HEK293 (cell line): Measurements from ENCODE around the gene ANKRD33.

Experiments used
- CTCF ChIA-PET: fragments of 350-600 bp; formaldehyde crosslinking; extraction: SDS; loops from one replicate; lab custom pipeline; 2021; ENCODE audit warnings: antibody characterized with exemption; lab: Yijun Ruan, JAX
- POLR2A ChIA-PET: fragments of 300-600 bp; formaldehyde crosslinking; extraction: SDS; loops from one replicate; lab custom pipeline; 2020; ENCODE audit warnings: antibody characterized with exemption, inconsistent platforms; lab: Yijun Ruan, JAX
- H3K27ac ChIP-seq: fragments of 200-500 bp; sonication (Bioruptor generic); 2 replicates; pipeline ENCODE4 v1.5.1; 2014; ENCODE audit warnings: low read depth, low read length, control low read depth, inconsistent platforms; ENCODE audit errors: extremely low read depth
- H3K36me3 ChIP-seq, 2 experiments: fragments of 200-500 bp in 1 of 2; sonication (Bioruptor generic) in 1 of 2; 1 replicate in 1 of 2; 2 replicates in 1 of 2; pipeline ENCODE4 v1.5.1; 2014 to 2017; ENCODE audit warnings: inconsistent platforms in 2 of 2, low read length in 2 of 2; ENCODE audit not compliant: control insufficient read depth in 2 of 2, insufficient read depth in 1 of 2
- H3K4me1 ChIP-seq: fragments of 200-500 bp; sonication (Bioruptor generic); 2 replicates; pipeline ENCODE4 v1.5.1; 2014; ENCODE audit warnings: mild to moderate bottlenecking, low read length, inconsistent platforms; ENCODE audit not compliant: control insufficient read depth, insufficient read depth
- H3K4me3 ChIP-seq: 2 replicates; pipeline ENCODE4 v1.5.1; 2011; ENCODE audit warnings: low read depth, mild to moderate bottlenecking, control low read depth, low read length, moderate library complexity
- H3K9me3 ChIP-seq: fragments of 200-500 bp; sonication (Bioruptor generic); 2 replicates; pipeline ENCODE4 v1.5.1; 2014; ENCODE audit warnings: low read depth, low read length, inconsistent platforms; ENCODE audit not compliant: control insufficient read depth, insufficient read depth
- BCL11A ChIP-seq: fragments of 450-650 bp; formaldehyde crosslinking; IDR thresholded peaks from 2 replicates; pipeline ENCODE4 v1.5.1; 2016; ENCODE audit warnings: low read depth, missing biosample characterization, missing genetic modification characterization
- EGR2 ChIP-seq: fragments of 450-650 bp; formaldehyde crosslinking; IDR thresholded peaks from 2 replicates; pipeline ENCODE4 v1.5.1; 2016; ENCODE audit warnings: low read depth, missing biosample characterization, missing genetic modification characterization
- GFI1B ChIP-seq: fragments of 450-650 bp; formaldehyde crosslinking; IDR thresholded peaks from 2 replicates; pipeline ENCODE4 v1.5.1; 2016; ENCODE audit warnings: missing biosample characterization, missing genetic modification characterization
- HOXC10 ChIP-seq: sonication (generic); formaldehyde crosslinking; IDR thresholded peaks from 2 replicates; pipeline ENCODE4 v1.8.1; 2023; ENCODE audit warnings: mild to moderate bottlenecking, missing genetic modification reagents
- KLF1 ChIP-seq: fragments of 450-650 bp; formaldehyde crosslinking; IDR thresholded peaks from 2 replicates; pipeline ENCODE4 v1.5.1; 2016; ENCODE audit warnings: missing biosample characterization, missing genetic modification characterization
- RBAK ChIP-seq: fragments of 450-650 bp; formaldehyde crosslinking; IDR thresholded peaks from 2 replicates; pipeline ENCODE4 v1.5.1; 2016; ENCODE audit warnings: missing biosample characterization, missing genetic modification characterization
- SP3 ChIP-seq: fragments of 450-650 bp; formaldehyde crosslinking; IDR thresholded peaks from 2 replicates; pipeline ENCODE4 v1.5.1; 2016; ENCODE audit warnings: missing biosample characterization, missing genetic modification characterization
- SP7 ChIP-seq: fragments of 450-650 bp; formaldehyde crosslinking; IDR thresholded peaks from 2 replicates; pipeline ENCODE4 v1.5.1; 2016; ENCODE audit warnings: missing biosample characterization, missing genetic modification characterization
- ZEB2 ChIP-seq: fragments of 450-650 bp; formaldehyde crosslinking; IDR thresholded peaks from 2 replicates; pipeline ENCODE4 v1.5.1; 2016; ENCODE audit warnings: missing biosample characterization, missing genetic modification characterization
- ZFHX2 ChIP-seq: fragments of 450-650 bp; formaldehyde crosslinking; conservative IDR thresholded peaks from 2 replicates; pipeline ENCODE4 v1.5.1; 2016; ENCODE audit warnings: missing biosample characterization, missing genetic modification characterization
- ZNF19 ChIP-seq: fragments of 450-650 bp; formaldehyde crosslinking; IDR thresholded peaks from 2 replicates; pipeline ENCODE4; 2016; ENCODE audit warnings: missing biosample characterization, missing genetic modification characterization, low read depth
- ZNF529 ChIP-seq: fragments of 450-650 bp; formaldehyde crosslinking; IDR thresholded peaks from 2 replicates; pipeline ENCODE4 v1.5.1; 2017; ENCODE audit warnings: missing genetic modification characterization, missing biosample characterization; ENCODE audit not compliant: insufficient replicate concordance
- ZNF530 ChIP-seq: fragments of 450-650 bp; formaldehyde crosslinking; IDR thresholded peaks from 2 replicates; pipeline ENCODE4 v1.5.1; 2016; ENCODE audit warnings: low read depth, missing biosample characterization, missing genetic modification characterization
- ZNF560 ChIP-seq: fragments of 450-650 bp; formaldehyde crosslinking; IDR thresholded peaks from 2 replicates; pipeline ENCODE4 v1.5.1; 2017; ENCODE audit warnings: missing biosample characterization, missing genetic modification characterization, borderline replicate concordance
- ZNF596 ChIP-seq: fragments of 450-650 bp; IDR thresholded peaks from 2 replicates; pipeline ENCODE4 v1.5.0; 2018; ENCODE audit warnings: missing biosample characterization, mild to moderate bottlenecking, missing genetic modification characterization, moderate library complexity
- ZNF623 ChIP-seq: fragments of 450-650 bp; formaldehyde crosslinking; IDR thresholded peaks from 2 replicates; pipeline ENCODE4 v1.5.1; 2016; ENCODE audit warnings: missing biosample characterization, missing genetic modification characterization
- ZSCAN16 ChIP-seq: fragments of 450-650 bp; formaldehyde crosslinking; IDR thresholded peaks from 2 replicates; pipeline ENCODE4 v1.5.1; 2016; ENCODE audit warnings: missing biosample characterization, missing genetic modification characterization
- TF ChIP-seq, protein P1 (sequence below): fragments of 450-650 bp; formaldehyde crosslinking; IDR thresholded peaks from 2 replicates; pipeline ENCODE4 v1.5.1; 2016; ENCODE audit warnings: missing biosample characterization, missing genetic modification characterization
- TF ChIP-seq, protein P2 (sequence below): fragments of 450-650 bp; IDR thresholded peaks from 2 replicates; pipeline ENCODE4 v1.5.1; 2018; ENCODE audit warnings: missing biosample characterization, mild to moderate bottlenecking, missing genetic modification characterization
- TF ChIP-seq, protein P3 (sequence below): fragments of 450-650 bp; formaldehyde crosslinking; IDR thresholded peaks from 2 replicates; pipeline ENCODE4 v1.5.1; 2016; ENCODE audit warnings: missing biosample characterization, missing genetic modification characterization
- TF ChIP-seq, protein P4 (sequence below): fragments of 450-650 bp; formaldehyde crosslinking; IDR thresholded peaks from 2 replicates; pipeline ENCODE4 v1.5.1; 2016; ENCODE audit warnings: missing biosample characterization, missing genetic modification characterization
- TF ChIP-seq, protein P5 (sequence below): fragments of 450-650 bp; formaldehyde crosslinking; IDR thresholded peaks from 2 replicates; pipeline ENCODE4 v1.5.1; 2016; ENCODE audit warnings: missing biosample characterization, missing genetic modification characterization, borderline replicate concordance

The ANKRD33 gene

DNA sequence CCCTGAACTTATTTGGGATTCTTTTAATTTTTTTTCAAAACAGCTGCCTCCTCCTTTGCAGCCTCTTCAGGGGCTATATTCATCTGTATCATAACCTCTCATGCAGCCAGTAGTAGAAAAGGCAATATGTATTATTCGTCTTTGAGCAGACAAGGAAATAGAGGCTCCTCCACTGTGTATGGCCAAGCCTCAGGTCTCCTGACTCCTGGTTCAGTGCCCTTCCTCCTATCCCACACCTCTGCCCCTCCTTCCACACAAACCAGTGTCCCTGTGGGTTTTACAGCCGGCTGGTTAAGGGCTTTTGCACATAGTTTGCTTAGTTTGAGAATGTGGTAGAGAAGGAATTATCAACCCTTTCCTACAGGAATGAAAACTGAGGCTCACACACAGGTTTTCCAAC is 10.6 kb downstream of the ANKRD33 start:
- Histone ChIP-seq H3K4me3 (no peak overlapping the region), H3K9me3 (no peaks in the 10 kb centered on the region), H3K36me3 (no peaks in the 10 kb centered on the region), H3K27ac (no peak overlapping the region), H3K4me1 (no peaks in the 10 kb centered on the region)
- TF ChIP-seq ZNF560 (tag by site-specific recombination) = no peak
- POLR2A ChIA-PET = interaction anchor here (0.7 kb wide), 1 partner anchor 13 kb away, joined by 3 read pairs; no protein-coding TSS in a partner anchor
- CTCF ChIA-PET = interaction anchor here (0.8 to 2.1 kb wide), 4 partner anchors 23 to 123 kb away, joined by 4 to 7 read pairs (median 4); no protein-coding TSS in a partner anchor

DNA sequence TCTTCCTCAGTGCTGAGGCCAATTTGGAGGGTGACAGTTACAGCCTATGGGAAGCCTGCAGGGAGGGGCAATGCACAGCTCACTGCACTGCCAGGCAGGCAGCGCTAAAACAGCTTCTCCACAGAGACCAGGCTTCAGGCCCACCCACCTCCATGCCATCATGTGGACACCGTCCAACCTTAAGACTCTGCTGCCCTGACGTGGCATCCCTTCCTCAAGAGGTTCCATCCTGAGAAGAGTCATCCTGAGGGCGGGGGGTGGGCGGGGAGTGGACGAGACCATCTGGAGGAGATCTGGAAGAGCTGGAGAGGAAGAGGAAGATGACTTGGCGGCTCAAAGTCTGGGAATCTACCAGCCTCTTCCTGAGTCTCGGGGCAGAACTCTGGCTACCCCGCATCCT is 11.0 kb downstream of the ANKRD33 start:
- H3K9me3 ChIP-seq = no peaks in the 10 kb centered on the region
- H3K36me3 ChIP-seq = no peaks in the 10 kb centered on the region
- TF ChIP-seq, protein P1, sequence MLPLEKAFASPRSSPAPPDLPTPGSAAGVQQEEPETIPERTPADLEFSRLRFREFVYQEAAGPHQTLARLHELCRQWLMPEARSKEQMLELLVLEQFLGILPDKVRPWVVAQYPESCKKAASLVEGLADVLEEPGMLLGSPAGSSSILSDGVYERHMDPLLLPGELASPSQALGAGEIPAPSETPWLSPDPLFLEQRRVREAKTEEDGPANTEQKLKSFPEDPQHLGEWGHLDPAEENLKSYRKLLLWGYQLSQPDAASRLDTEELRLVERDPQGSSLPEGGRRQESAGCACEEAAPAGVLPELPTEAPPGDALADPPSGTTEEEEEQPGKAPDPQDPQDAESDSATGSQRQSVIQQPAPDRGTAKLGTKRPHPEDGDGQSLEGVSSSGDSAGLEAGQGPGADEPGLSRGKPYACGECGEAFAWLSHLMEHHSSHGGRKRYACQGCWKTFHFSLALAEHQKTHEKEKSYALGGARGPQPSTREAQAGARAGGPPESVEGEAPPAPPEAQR (tag by site-specific recombination) = no peak
- TF ChIP-seq BCL11A (tag by site-specific recombination) (no peak), ZFHX2 (tag by site-specific recombination) (peak; percentile 40; the same call in 1 of the 2 replicates), HOXC10 (CRISPR knock-in tag) (no peak), ZEB2 (no peak), SP3 (tag by site-specific recombination) (no peak), RBAK (no peak), EGR2 (peak; percentile 70), GFI1B (tag by site-specific recombination) (no peak), ZNF623 (no peak), ZNF19 (tag by site-specific recombination) (no peak), KLF1 (tag by site-specific recombination) (no peak)
- TF ChIP-seq, protein P2, sequence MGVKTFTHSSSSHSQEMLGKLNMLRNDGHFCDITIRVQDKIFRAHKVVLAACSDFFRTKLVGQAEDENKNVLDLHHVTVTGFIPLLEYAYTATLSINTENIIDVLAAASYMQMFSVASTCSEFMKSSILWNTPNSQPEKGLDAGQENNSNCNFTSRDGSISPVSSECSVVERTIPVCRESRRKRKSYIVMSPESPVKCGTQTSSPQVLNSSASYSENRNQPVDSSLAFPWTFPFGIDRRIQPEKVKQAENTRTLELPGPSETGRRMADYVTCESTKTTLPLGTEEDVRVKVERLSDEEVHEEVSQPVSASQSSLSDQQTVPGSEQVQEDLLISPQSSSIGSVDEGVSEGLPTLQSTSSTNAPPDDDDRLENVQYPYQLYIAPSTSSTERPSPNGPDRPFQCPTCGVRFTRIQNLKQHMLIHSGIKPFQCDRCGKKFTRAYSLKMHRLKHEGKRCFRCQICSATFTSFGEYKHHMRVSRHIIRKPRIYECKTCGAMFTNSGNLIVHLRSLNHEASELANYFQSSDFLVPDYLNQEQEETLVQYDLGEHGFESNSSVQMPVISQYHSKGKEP (tag by site-specific recombination) = no peak
- TF ChIP-seq, protein P3, sequence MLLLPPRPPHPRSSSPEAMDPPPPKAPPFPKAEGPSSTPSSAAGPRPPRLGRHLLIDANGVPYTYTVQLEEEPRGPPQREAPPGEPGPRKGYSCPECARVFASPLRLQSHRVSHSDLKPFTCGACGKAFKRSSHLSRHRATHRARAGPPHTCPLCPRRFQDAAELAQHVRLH (tag by site-specific recombination) = no peak
- TF ChIP-seq, protein P4, sequence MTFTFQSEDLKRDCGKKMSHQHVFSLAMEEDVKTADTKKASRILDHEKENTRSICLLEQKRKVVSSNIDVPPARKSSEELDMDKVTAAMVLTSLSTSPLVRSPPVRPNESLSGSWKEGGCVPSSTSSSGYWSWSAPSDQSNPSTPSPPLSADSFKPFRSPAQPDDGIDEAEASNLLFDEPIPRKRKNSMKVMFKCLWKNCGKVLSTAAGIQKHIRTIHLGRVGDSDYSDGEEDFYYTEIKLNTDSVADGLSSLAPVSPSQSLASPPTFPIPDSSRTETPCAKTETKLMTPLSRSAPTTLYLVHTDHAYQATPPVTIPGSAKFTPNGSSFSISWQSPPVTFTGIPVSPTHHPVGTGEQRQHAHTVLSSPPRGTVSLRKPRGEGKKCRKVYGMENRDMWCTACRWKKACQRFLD = no peak
- CTCF ChIA-PET = interaction anchor here (0.8 to 2.0 kb wide), 3 partner anchors 24 to 104 kb away, joined by 4 to 7 read pairs (median 5); no protein-coding TSS in a partner anchor
- POLR2A ChIA-PET = interaction anchor here (0.7 kb wide), 1 partner anchor 13 kb away, joined by 3 read pairs; no protein-coding TSS in a partner anchor
- no peak overlapping the region for H3K4me3 ChIP-seq
- no peak overlapping the region for H3K27ac ChIP-seq
- H3K4me1 ChIP-seq = no peaks in the 10 kb centered on the region

DNA sequence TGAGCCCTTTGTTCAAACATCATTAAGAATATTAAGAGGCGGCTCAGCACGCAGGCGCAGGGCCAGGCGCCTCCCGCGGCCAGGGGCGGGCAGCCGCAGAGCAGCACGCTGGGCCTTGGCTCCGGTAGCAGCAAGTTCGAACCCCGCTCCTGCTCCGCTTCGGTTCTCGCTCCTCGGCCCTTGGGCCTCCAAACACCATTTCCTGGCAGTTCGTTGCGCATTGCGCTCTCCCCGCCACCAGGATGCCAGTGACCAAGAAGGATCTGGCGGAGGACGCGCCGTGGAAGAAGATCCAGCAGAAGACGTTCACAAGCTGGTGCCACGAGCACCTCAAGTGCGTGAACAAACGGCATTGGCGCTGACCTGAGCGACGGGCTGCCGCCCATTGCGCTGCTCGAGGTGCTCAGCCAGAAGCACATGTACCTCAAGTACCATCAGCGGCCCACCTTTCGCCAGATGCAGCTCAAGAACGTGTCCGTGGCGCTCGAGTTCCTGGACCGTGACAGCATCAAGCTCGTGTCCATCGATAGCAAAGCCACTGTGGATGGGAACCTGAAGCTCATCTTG is 12.5 kb downstream of the ANKRD33 start:
- POLR2A ChIA-PET = no interaction called here
- CTCF ChIA-PET = interaction anchor here (1.0 to 1.4 kb wide), 3 partner anchors 21 to 80 kb away, joined by 3 to 4 read pairs (median 3); no protein-coding TSS in a partner anchor
- no peaks in the 10 kb centered on the region for H3K36me3 ChIP-seq
- no peak overlapping the region for H3K27ac ChIP-seq
- H3K4me3 ChIP-seq = no peak overlapping the region
- no peaks in the 10 kb centered on the region for H3K4me1 ChIP-seq
- H3K9me3 ChIP-seq = no peaks in the 10 kb centered on the region
- TF ChIP-seq ZNF19 (tag by site-specific recombination) (no peak), ZNF529 (tag by site-specific recombination) (no peak), SP7 (tag by site-specific recombination) (no peak), ZNF530 (tag by site-specific recombination) (no peak), ZSCAN16 (no peak), ZNF596 (no peak)
- TF ChIP-seq, protein P5, sequence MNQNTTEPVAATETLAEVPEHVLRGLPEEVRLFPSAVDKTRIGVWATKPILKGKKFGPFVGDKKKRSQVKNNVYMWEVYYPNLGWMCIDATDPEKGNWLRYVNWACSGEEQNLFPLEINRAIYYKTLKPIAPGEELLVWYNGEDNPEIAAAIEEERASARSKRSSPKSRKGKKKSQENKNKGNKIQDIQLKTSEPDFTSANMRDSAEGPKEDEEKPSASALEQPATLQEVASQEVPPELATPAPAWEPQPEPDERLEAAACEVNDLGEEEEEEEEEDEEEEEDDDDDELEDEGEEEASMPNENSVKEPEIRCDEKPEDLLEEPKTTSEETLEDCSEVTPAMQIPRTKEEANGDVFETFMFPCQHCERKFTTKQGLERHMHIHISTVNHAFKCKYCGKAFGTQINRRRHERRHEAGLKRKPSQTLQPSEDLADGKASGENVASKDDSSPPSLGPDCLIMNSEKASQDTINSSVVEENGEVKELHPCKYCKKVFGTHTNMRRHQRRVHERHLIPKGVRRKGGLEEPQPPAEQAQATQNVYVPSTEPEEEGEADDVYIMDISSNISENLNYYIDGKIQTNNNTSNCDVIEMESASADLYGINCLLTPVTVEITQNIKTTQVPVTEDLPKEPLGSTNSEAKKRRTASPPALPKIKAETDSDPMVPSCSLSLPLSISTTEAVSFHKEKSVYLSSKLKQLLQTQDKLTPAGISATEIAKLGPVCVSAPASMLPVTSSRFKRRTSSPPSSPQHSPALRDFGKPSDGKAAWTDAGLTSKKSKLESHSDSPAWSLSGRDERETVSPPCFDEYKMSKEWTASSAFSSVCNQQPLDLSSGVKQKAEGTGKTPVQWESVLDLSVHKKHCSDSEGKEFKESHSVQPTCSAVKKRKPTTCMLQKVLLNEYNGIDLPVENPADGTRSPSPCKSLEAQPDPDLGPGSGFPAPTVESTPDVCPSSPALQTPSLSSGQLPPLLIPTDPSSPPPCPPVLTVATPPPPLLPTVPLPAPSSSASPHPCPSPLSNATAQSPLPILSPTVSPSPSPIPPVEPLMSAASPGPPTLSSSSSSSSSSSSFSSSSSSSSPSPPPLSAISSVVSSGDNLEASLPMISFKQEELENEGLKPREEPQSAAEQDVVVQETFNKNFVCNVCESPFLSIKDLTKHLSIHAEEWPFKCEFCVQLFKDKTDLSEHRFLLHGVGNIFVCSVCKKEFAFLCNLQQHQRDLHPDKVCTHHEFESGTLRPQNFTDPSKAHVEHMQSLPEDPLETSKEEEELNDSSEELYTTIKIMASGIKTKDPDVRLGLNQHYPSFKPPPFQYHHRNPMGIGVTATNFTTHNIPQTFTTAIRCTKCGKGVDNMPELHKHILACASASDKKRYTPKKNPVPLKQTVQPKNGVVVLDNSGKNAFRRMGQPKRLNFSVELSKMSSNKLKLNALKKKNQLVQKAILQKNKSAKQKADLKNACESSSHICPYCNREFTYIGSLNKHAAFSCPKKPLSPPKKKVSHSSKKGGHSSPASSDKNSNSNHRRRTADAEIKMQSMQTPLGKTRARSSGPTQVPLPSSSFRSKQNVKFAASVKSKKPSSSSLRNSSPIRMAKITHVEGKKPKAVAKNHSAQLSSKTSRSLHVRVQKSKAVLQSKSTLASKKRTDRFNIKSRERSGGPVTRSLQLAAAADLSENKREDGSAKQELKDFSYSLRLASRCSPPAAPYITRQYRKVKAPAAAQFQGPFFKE (tag by site-specific recombination) = no peak
